ENCODE measurements around the gene SNHG17. TPM values are rescaled to one million over a fixed set of nuclear protein-coding genes. Genes with fewer than 3 reads are reported as not detected.
"Not testable (repeated sequence)": the region's sequence is repeated elsewhere in the genome, so short reads cannot be mapped to it uniquely, and the experiment has no call there.

Gene SNHG17
- total and polyA plus RNA-seq, 2 donors (not counting 1 experiment from before 2014, with no cell fraction given), result 49.6 to 78.0 TPM

DNA sequence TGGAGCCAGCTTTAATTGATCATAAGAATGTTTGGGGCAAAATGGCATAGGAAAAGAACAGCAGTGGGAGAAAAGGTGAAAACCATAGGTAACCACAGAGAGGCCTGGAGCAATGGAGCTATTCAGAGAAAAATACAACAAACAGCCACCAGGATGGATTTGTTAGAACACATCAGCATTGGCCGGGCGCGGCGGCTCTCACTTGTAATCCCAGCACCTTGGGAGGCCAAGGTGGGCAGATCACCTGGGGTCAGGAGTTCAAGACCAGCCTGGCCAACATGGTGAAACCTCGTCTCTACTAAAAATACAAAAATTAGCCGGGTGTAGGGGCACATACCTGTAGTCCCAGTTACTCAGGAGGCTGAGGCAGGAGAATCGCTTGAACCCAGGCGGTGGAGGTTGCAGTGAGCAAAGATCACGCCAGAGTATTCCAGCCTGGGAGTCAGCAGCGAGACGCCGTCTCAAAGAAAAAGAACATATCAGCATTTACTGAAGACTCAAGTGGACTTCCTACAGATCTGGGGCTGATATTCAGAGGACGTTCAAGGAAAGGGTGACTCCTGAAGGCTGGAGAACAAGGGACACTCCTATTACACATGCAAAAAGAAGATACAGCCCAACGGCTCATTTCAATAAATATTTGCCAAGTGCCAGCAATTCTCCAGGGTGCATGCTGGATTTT lies 20.2 kb downstream of the SNHG17 start:
- H3K27me3 Mint-ChIP-seq, result no peaks in the 10 kb centered on the region
- Histone ChIP-seq H4K20me1 (ENCODE audit: control insufficient read depth, insufficient read depth, low read length, poor library complexity, severe bottlenecking) (no peaks in the 10 kb centered on the region), H3K4me1 (ENCODE audit: control insufficient read depth in 2 of 2, insufficient read depth in 2 of 2, low read length in 2 of 2) (no peaks in the 10 kb centered on the region), H3K9ac (ENCODE audit: low read length) (no peak overlapping the region), H3K9me3 (ENCODE audit: control extremely low read depth in 1 of 3, control insufficient read depth in 2 of 3, insufficient read depth in 1 of 3, low read length in 2 of 3) (peaks cover 0 to 5% (median 0%) of the 10 kb centered on the region in 3 donors), H3K36me3 (replicated peaks in 1 of 2; ENCODE audit: control extremely low read depth in 1 of 2, control insufficient read depth in 1 of 2, extremely low read depth in 1 of 2, insufficient read depth in 2 of 2, low read length in 1 of 2) (peaks cover 0 to 48% of the 10 kb centered on the region in 2 experiments), H3K27me3 (replicated peaks in 1 of 4; ENCODE audit: control extremely low read depth in 1 of 4, control insufficient read depth in 3 of 4, insufficient read depth in 4 of 4, low read length in 3 of 4) (no peaks in the 10 kb centered on the region), H2AFZ (ENCODE audit: insufficient read depth, low read depth, low read length, poor library complexity, severe bottlenecking) (no peak overlapping the region), H3K79me2 (ENCODE audit: control insufficient read depth, insufficient read depth, low read length) (no peaks in the 10 kb centered on the region), H3K4me2 (replicated peaks; ENCODE audit: low read depth, low read length, poor library complexity, severe bottlenecking) (no peak overlapping the region), H3K27ac (ENCODE audit: low read length in 2 of 2) (no peak overlapping the region), H3K4me3 (ENCODE audit: control extremely low read depth in 1 of 5, extremely low read depth in 1 of 5, insufficient read depth in 1 of 5, low read depth in 2 of 5, low read length in 4 of 5) (no peak overlapping the region)
- whole genome bisulfite sequencing (ENCODE audit: insufficient coverage), result 94% methylated on average over 14 of the region's 14 CpGs
- no peak for DNase-seq
- no peak overlapping the region for H3K4me3 Mint-ChIP-seq
- intact Hi-C loops (cut with micrococcal nuclease), result no loop called here
- ChIA-PET POLR2A (no interaction called here), CTCF (no interaction called here)
- no peak for TF ChIP-seq EZH2 (IDR thresholded peaks at IDR 0.05; ENCODE audit: borderline replicate concordance, insufficient read depth, low read depth, low read length, poor library complexity, severe bottlenecking)
- TF ChIP-seq CTCF (IDR thresholded peaks at IDR 0.05), result no peak
- no peaks in the 10 kb centered on the region for H3K4me1 Mint-ChIP-seq
- ATAC-seq (ENCODE audit: low read depth), result no peak
- H3K27ac Mint-ChIP-seq, result no peak overlapping the region
- no peaks in the 10 kb centered on the region for H3K9me3 Mint-ChIP-seq (ENCODE audit: insufficient read depth)

DNA sequence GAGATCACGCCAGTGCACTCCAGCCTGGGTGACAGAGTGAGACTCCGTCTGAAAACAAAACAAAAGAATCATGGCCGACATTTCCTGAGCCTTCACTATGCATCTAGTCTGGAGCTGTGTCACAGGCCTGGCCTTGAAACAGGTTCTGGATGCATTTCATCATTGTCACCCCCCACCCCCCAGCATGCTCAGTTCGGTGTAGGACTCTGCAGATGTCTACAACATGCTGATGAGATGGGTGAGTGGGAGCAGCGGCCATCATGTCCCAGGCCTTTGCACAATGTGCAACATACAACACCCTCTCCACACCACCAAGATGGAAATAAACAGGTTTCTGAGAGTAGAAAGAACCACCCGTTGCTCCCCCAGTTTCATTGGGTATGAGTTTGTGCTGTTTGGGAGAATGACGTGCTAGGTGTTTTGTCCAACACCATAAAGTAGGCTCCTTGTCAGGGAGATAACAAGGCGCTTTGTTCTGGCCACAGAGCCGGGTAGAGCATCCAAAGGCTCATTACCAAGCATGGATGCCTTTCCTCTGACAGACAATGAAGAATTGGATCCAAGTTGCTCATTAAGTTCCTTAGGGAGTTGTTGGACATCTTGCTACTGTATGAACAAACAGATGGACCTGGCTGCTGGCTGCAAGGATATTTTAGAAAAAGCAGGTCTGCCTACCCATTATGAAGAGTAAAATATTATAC lies 22.1 kb downstream of the SNHG17 start:
- Histone ChIP-seq H3K36me3 (replicated peaks in 1 of 2; ENCODE audit: control extremely low read depth in 1 of 2, control insufficient read depth in 1 of 2, extremely low read depth in 1 of 2, insufficient read depth in 2 of 2, low read length in 1 of 2) (peaks cover 0 to 39% of the 10 kb centered on the region in 2 experiments), H3K4me1 (ENCODE audit: control insufficient read depth in 2 of 2, insufficient read depth in 2 of 2, low read length in 2 of 2) (no peaks in the 10 kb centered on the region), H3K9me3 (ENCODE audit: control extremely low read depth in 1 of 3, control insufficient read depth in 2 of 3, insufficient read depth in 1 of 3, low read length in 2 of 3) (peaks cover 0 to 5% (median 0%) of the 10 kb centered on the region in 3 donors), H2AFZ (ENCODE audit: insufficient read depth, low read depth, low read length, poor library complexity, severe bottlenecking) (no peak overlapping the region), H4K20me1 (ENCODE audit: control insufficient read depth, insufficient read depth, low read length, poor library complexity, severe bottlenecking) (no peaks in the 10 kb centered on the region), H3K27ac (ENCODE audit: low read length in 2 of 2) (no peak overlapping the region), H3K9ac (ENCODE audit: low read length) (no peak overlapping the region), H3K79me2 (ENCODE audit: control insufficient read depth, insufficient read depth, low read length) (no peaks in the 10 kb centered on the region), H3K4me3 (ENCODE audit: control extremely low read depth in 1 of 5, extremely low read depth in 1 of 5, insufficient read depth in 1 of 5, low read depth in 2 of 5, low read length in 4 of 5) (no peak overlapping the region), H3K27me3 (replicated peaks in 1 of 4; ENCODE audit: control extremely low read depth in 1 of 4, control insufficient read depth in 3 of 4, insufficient read depth in 4 of 4, low read length in 3 of 4) (no peaks in the 10 kb centered on the region), H3K4me2 (replicated peaks; ENCODE audit: low read depth, low read length, poor library complexity, severe bottlenecking) (no peak overlapping the region)
- no peak for TF ChIP-seq CTCF (IDR thresholded peaks at IDR 0.05)
- no peak for TF ChIP-seq EZH2 (IDR thresholded peaks at IDR 0.05; ENCODE audit: borderline replicate concordance, insufficient read depth, low read depth, low read length, poor library complexity, severe bottlenecking)
- Mint-ChIP-seq H3K9me3 (ENCODE audit: insufficient read depth) (no peaks in the 10 kb centered on the region), H3K27me3 (no peaks in the 10 kb centered on the region), H3K4me3 (no peak overlapping the region), H3K27ac (peak overlapping the region; percentile 24), H3K4me1 (no peaks in the 10 kb centered on the region)
- CTCF ChIA-PET, result no interaction called here
- 99% methylated on average over 7 of the region's 9 CpGs for WGBS (ENCODE audit: insufficient coverage)
- intact Hi-C loops (cut with micrococcal nuclease), result no loop called here
- POLR2A ChIA-PET, result no interaction called here
- no peak for ATAC-seq (ENCODE audit: low read depth)
- no peak for DNase-seq

GRCh38 chr20:38407822-38408221 lies 27.3 kb downstream of the SNHG17 start:
- H3K4me3 ChIP-seq (ENCODE audit: control extremely low read depth in 1 of 5, extremely low read depth in 1 of 5, insufficient read depth in 1 of 5, low read depth in 2 of 5, low read length in 4 of 5); intact Hi-C loops (cut with micrococcal nuclease); ATAC-seq (ENCODE audit: low read depth); H3K9ac ChIP-seq (ENCODE audit: low read length); POLR2A ChIA-PET; H3K9me3 Mint-ChIP-seq (ENCODE audit: insufficient read depth); CTCF ChIA-PET; DNase-seq; H3K4me1 Mint-ChIP-seq; H3K27ac ChIP-seq (ENCODE audit: low read length in 2 of 2); H4K20me1 ChIP-seq (ENCODE audit: control insufficient read depth, insufficient read depth, low read length, poor library complexity, severe bottlenecking); H3K27me3 ChIP-seq (replicated peaks in 1 of 4; ENCODE audit: control extremely low read depth in 1 of 4, control insufficient read depth in 3 of 4, insufficient read depth in 4 of 4, low read length in 3 of 4); H3K4me2 ChIP-seq (replicated peaks; ENCODE audit: low read depth, low read length, poor library complexity, severe bottlenecking); H3K79me2 ChIP-seq (ENCODE audit: control insufficient read depth, insufficient read depth, low read length); H2AFZ ChIP-seq (ENCODE audit: insufficient read depth, low read depth, low read length, poor library complexity, severe bottlenecking); H3K4me3 Mint-ChIP-seq; H3K27ac Mint-ChIP-seq; H3K27me3 Mint-ChIP-seq; H3K4me1 ChIP-seq (ENCODE audit: control insufficient read depth in 2 of 2, insufficient read depth in 2 of 2, low read length in 2 of 2): not testable (repeated sequence)
- WGBS (ENCODE audit: insufficient coverage), result 100% methylated on average over 4 of the region's 9 CpGs
- Histone ChIP-seq H3K36me3 (replicated peaks in 1 of 2; ENCODE audit: control extremely low read depth in 1 of 2, control insufficient read depth in 1 of 2, extremely low read depth in 1 of 2, insufficient read depth in 2 of 2, low read length in 1 of 2) (peaks cover 0 to 14% of the 10 kb centered on the region in 2 experiments), H3K9me3 (ENCODE audit: control extremely low read depth in 1 of 3, control insufficient read depth in 2 of 3, insufficient read depth in 1 of 3, low read length in 2 of 3) (peaks cover 0 to 10% (median 0%) of the 10 kb centered on the region in 3 donors)

Data from B cell (primary cell).